ENCODE measurements around the gene TK2.
A peak's percentile ranks its signal among the peaks of the same experiment; 100 is the strongest.
"Not testable (repeated sequence)": the region's sequence is repeated elsewhere in the genome, so short reads cannot be mapped to it uniquely, and the experiment has no call there.

Gene TK2

GRCh38 chr16:66481081-66481942, 68.6 kb downstream of the TK2 start:
- DNase-seq: no peak

- DNase-seq: no peak
Observed at GRCh38 chr16:66480265-66481080, 69.4 kb downstream of the TK2 start.

GRCh38 chr16:66479661-66480264, 70.2 kb downstream of the TK2 start:
- no peak for DNase-seq

- DNase-seq: peak; percentile 79 to 85
Observed at GRCh38 chr16:66478733-66479511, 71.0 kb downstream of the TK2 start.

GRCh38 chr16:66477028-66477515, 72.8 kb downstream of the TK2 start:
- DNase-seq: no peak

- DNase-seq: peak; percentile 40 to 56
Observed at GRCh38 chr16:66476328-66477027, 73.4 kb downstream of the TK2 start.

GRCh38 chr16:66475232-66475631, 74.7 kb downstream of the TK2 start:
- no peak for DNase-seq

- peak; percentile 64 to 71 for DNase-seq
Observed at GRCh38 chr16:66474750-66475199, 75.1 kb downstream of the TK2 start.

GRCh38 chr16:66473654-66474519, 76.0 kb downstream of the TK2 start:
- no peak for DNase-seq

GRCh38 chr16:66473051-66473571, 76.8 kb downstream of the TK2 start:
- no peak for DNase-seq

- no peak for DNase-seq
Observed at GRCh38 chr16:66471716-66472393, 78.1 kb downstream of the TK2 start.

- no peak for DNase-seq
Observed at GRCh38 chr16:66471264-66471663, 78.7 kb downstream of the TK2 start.

GRCh38 chr16:66470556-66470955, 79.4 kb downstream of the TK2 start:
- DNase-seq: no peak

- no peak for DNase-seq
Observed at GRCh38 chr16:66469947-66470546, 79.9 kb downstream of the TK2 start.

- DNase-seq: no peak
Observed at GRCh38 chr16:66469291-66469946, 80.5 kb downstream of the TK2 start.

- DNase-seq: no peak
Observed at GRCh38 chr16:66468321-66468965, 81.5 kb downstream of the TK2 start.

GRCh38 chr16:66467611-66468010, 82.3 kb downstream of the TK2 start:
- DNase-seq: no peak

GRCh38 chr16:66466636-66467035, 83.3 kb downstream of the TK2 start:
- not testable (repeated sequence) for DNase-seq

All from CD4-positive, alpha-beta T cell treated with Interferon alpha-2 for 1 hour (primary cell).